ENCODE results near the gene AHDC1.

DNA sequence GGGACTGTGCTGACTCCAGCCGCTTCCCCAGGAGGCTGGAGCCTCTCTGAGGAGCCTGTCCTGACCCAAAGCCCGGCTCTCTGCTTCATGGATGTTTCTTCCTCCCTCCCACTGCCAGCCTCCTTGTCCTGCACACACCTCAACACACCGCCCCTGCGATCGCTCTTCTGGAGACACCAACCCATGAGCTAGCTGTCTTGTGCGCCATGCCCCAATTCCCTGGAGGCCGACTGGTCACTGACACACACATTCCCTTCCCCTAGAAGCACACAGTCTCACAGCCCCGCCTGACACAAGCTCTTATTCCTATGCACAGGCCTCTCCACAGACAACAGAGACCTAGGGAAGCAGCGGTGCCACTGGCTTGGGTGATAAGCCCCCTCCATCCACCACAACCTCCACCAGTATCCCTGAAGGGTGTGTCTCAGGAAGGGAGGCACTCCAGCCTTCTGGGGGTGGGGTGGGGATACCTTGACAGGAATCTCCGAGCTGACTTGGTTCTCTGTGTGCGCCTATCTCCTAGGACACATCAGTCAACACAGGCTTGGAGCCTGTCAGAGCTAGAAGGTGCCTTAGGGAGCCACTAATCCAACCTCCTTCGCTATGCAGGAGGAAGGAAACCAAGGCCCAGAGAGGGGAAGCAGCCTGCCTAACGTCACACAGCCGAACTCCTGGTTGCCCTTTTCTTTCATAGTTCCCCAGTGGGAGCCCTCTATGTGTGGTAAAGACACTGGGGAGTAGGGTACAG is 31.1 kb downstream of the AHDC1 start:
- no peak for TF ChIP-seq POLR2A (IDR thresholded peaks at IDR 0.05; ENCODE audit: low read length)
- TF ChIP-seq GATA1 (IDR thresholded peaks at IDR 0.05; ENCODE audit: low read depth, low read length) = no peak

All from erythroblast (primary cell).